GM04503 (cell line): ENCODE data around the gene CMSS1.

Source experiments
- DNase-seq: peaks from one replicate; pipeline ENCODE4 v3.0.0-alpha.2; 2012; ENCODE audit warnings: low read depth

CMSS1 gene

GRCh38 chr3:99934975-99935797, 117.5 kb downstream of the CMSS1 start:
- no peak for DNase-seq

GRCh38 chr3:99938270-99938911, 120.7 kb downstream of the CMSS1 start:
- DNase-seq = no peak

GRCh38 chr3:99939876-99940275, 122.2 kb downstream of the CMSS1 start:
- DNase-seq = no peak

DNA sequence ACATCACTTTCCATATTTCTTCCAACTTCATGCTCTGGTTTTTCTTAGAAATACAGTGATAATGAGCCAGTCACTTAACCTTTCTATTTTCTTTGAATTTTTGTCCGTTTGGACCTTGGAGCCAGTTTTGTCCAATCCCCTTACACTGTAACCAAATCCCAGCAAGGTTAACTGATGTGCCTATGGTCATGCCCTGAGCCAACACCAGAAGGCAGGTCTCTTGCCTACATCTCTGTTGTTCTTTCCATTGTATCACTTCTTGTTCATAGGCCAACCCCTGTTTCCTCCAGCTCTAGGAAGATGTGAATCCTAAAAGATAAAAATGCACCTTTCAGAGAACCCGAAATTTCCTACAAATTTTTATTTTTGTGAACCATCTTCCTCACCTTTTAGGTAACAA, 122.7 kb downstream of the CMSS1 start:
- DNase-seq = no peak

DNA sequence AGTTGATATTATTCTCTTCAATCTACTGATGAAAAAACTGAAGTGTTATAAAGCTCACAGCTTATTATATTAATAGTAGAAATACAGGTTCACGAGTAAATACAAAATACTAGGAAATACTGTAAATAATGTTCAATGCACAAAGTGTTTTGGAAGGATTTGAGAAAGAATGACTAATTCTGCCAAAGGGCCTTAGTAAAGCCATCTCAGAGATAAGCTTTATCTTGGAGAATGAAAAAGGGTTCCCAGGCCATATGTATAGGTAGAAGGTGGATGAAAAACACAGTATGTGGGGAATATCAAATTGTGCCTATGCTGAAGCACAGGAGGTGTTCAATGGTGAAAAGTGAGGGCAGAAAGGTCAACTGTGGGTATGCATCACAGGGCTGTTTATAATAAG, 123.5 kb downstream of the CMSS1 start:
- no peak for DNase-seq

DNA sequence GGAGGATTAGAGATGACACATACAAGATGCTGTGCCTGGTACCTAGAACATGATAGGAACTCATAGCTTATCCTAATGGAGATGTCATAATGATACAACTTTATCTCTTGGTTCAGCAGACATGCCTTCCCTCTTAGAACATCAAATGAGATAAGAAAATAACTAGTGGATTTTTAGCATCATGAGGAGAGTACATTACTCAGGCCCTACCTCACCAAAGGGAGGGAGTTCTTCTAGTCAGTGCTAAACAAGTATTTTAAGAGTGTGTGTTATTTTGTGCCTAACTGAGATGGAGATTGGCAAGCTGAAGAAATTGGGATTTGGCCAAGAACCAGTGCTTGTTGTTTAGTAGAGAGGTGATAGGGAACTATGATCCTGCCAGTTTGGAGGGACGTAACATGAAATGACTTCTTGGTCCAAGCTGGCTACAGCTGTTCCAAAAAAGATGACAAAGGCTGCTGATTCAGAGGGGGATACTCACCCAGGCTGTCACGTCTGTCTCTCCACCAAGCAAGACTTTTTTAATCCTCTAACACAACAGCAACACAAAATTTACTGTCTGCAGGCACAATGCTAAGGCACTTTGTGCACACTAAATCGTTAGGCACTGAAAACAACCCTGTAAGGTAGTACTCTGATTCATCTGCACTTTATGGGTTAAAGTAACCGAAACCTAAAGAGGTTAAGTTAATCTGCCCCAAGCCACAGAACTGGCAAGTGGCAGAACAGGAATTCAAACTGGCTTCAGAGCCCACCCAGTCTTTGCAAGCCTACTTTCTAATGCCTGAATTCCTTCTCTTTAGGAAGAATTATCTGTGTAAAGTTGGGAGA, 126.5 kb downstream of the CMSS1 start:
- DNase-seq = no peak

DNA sequence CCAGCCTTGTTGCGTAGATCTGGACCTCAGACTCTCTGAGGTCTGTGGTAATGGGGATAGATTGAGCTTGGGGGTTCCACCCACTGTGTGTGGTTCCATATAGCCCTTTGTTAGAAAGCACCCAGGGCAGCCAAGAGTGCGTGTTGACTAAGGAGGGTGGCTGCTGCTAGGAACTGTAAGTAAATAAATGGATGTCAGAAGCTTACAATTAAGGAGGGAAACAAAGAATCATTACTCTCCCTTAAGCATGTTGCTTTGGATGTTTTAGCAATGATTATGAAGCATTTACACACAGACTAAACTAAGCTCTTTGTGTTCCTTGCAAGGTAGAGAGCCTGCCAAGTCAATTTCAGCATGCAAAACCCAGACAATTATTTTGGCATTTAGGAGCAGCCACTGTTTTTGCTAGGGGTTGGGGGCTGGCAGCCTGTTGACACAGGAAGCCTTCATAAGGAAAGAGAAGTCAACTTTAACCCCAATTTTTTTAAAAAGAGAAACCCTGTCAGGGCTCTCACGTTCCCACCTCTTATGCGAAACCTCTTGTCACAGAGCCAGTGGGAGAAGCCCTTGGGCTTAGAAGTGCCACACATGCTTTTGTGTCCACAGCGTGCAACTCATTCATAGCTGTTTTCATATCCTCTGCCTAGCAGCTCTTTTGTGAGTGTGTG, 127.8 kb downstream of the CMSS1 start:
- no peak for DNase-seq

- no peak for DNase-seq
Measured at GRCh38 chr3:99947356-99947755, 129.7 kb downstream of the CMSS1 start.

GRCh38 chr3:99948467-99949089, 130.9 kb downstream of the CMSS1 start:
- no peak for DNase-seq

- DNase-seq = no peak
Measured at GRCh38 chr3:99949956-99950670, 132.5 kb downstream of the CMSS1 start.

DNA sequence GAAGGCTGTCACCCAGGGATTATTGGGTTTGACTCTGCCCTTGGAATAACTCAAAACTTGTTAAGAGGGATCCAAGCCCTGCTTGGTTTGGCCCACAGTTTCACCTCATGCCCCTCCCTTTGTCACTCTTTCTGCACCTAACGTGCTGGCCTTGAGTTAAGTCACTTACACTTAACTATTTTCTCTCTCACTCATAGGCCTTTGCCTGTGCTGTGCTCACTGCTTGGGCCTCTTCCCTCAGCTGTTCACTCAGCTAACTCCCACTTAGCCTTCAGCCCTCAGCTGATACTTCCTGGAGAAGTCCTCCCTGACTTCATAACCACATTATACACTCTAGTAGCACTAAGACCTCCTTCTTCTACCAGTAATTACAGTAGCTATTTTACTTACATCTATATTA, 133.3 kb downstream of the CMSS1 start:
- DNase-seq = no peak

DNA sequence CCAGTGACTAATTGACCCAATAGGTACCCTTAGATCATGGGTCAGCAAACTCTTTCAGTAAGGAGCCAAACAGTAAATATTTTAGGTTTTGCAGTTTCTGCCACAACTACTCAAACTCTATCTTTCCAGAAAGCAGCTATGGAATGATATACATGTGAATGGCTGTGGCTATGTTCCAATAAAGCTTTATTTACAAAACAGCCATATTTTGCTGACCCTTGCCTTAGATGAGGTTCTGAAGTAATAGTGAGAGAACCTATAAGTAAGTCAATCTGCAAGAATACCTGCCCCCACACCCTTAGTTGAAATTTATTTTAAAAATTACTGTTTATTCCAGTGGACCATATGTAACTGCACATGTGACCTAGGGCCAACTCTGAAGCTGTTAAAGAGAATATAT, 134.0 kb downstream of the CMSS1 start:
- DNase-seq = no peak

- no peak for DNase-seq
Measured at GRCh38 chr3:99952306-99952705, 134.6 kb downstream of the CMSS1 start.

- DNase-seq = no peak
Measured at GRCh38 chr3:99953596-99953995, 135.9 kb downstream of the CMSS1 start.

- DNase-seq = no peak
Measured at GRCh38 chr3:99954914-99955644, 137.4 kb downstream of the CMSS1 start.

GRCh38 chr3:99955773-99956562, 138.3 kb downstream of the CMSS1 start:
- no peak for DNase-seq

GRCh38 chr3:99957151-99957796, 139.6 kb downstream of the CMSS1 start:
- no peak for DNase-seq

GRCh38 chr3:99958222-99958912, 140.7 kb downstream of the CMSS1 start:
- no peak for DNase-seq
